K562 (cell line): ENCODE data around the gene ERGIC1. TPM values are rescaled to one million over a fixed set of nuclear protein-coding genes. Genes with fewer than 3 reads are reported as not detected.

Source experiments
- COPS2 ChIP-seq: fragments of 450-650 bp; conservative IDR thresholded peaks from 2 replicates; pipeline ENCODE4 v1.6.1; 2016; ENCODE audit warnings: mild to moderate bottlenecking, moderate library complexity
- HNRNPK ChIP-seq: fragments of 200-400 bp; formaldehyde crosslinking; IDR thresholded peaks from one replicate; pipeline ENCODE4 v1.6.1; 2018; ENCODE audit warnings: mild to moderate bottlenecking, low read depth, low read length; ENCODE audit not compliant: poor library complexity, severe bottlenecking
- MGA ChIP-seq: fragments of 450-650 bp; IDR thresholded peaks from 2 replicates; pipeline ENCODE4 v1.6.1; 2016; ENCODE audit warnings: mild to moderate bottlenecking, moderate library complexity
- SMAD2 ChIP-seq: fragments of 150-350 bp; IDR thresholded peaks from 2 replicates; pipeline ENCODE4 v1.6.1; 2014; ENCODE audit warnings: low read depth, mild to moderate bottlenecking, low read length
- TEAD1 ChIP-seq, 2 experiments: fragments of 450-650 bp in 1 of 2; sonication (generic) in 1 of 2; formaldehyde crosslinking; IDR thresholded peaks; 2 replicates each; pipeline versions ENCODE4 v1.4.0 to v1.8.0; 2020 to 2022; ENCODE audit warnings: mild to moderate bottlenecking in 2 of 2, missing genetic modification reagents in 1 of 2
- ZC3H8 ChIP-seq: fragments of 450-650 bp; IDR thresholded peaks from 2 replicates; pipeline ENCODE4 v1.6.1; 2017
- ZNF124 ChIP-seq: sonication (generic); formaldehyde crosslinking; IDR thresholded peaks from 2 replicates; pipeline ENCODE4 v1.8.1; 2022; ENCODE audit warnings: missing genetic modification reagents
- polyA plus RNA-seq, 8 experiments: library from polyadenylated mRNA; depleted of rRNA in 4 of 8; stranded (reverse) in 5 of 8; unstranded in 3 of 8; fragments of >200 nt; fragmentation: Nextera tagmentation in 2 of 8; fragmentation: Illumina TruSeq in 1 of 8; extraction: Ambion mirVana in 2 of 8; extraction: Trizol in 1 of 8; gene quantifications; 2 replicates each; pipeline versions ENCODE4 v1.2.1 to v1.2.3, GENCODE V29; 2011 to 2014; ENCODE audit warnings: inconsistent platforms in 1 of 8, missing spikeins in 1 of 8
- total RNA-seq, 7 experiments: library from RNA; depleted of rRNA in 6 of 7; stranded (reverse); fragments of >200 nt in 6 of 7; fragmentation: Illumina TruSeq in 2 of 7; extraction: Trizol in 2 of 7; gene quantifications; 2 replicates each; pipeline versions ENCODE4 v1.2.1 to v1.2.3, GENCODE V29; 2011 to 2021; ENCODE audit warnings: low replicate concordance in 1 of 7

ERGIC1 gene
- total and polyA plus RNA-seq, 9 of the 15 experiments (the other 6 are each of a cell fraction or from before 2014, with no cell fraction given): 5.5 to 68.4 (median 36.4) TPM

GRCh38 chr5:172857982-172858381 is 23.9 kb downstream of the ERGIC1 start (continued):
- TF ChIP-seq MGA: no peak
- TF ChIP-seq ZNF124 (CRISPR knock-in tag): no peak
- TF ChIP-seq COPS2: no peak
- TF ChIP-seq HNRNPK: no peak
- no peak for TF ChIP-seq TEAD1 (CRISPR knock-in tag; IDR thresholded peaks at IDR 0.05)
- TF ChIP-seq SMAD2: no peak
- no peak for TF ChIP-seq ZC3H8
- TF ChIP-seq, all 486 proteins: peak for 0
